CD14-positive monocyte (primary cell): ENCODE measurements around the gene IPO8. TPM values are rescaled to one million over a fixed set of nuclear protein-coding genes. Genes with fewer than 3 reads are reported as not detected.

ENCODE experiments used
- DNase-seq, 3 donors: peaks; one replicate each; pipeline ENCODE4 v3.0.0-alpha.2; 2011 to 2022
- H2AFZ ChIP-seq: 2 replicates; pipeline ENCODE4 v1.6.0; 2012; ENCODE audit warnings: mild to moderate bottlenecking, low read depth, low read length, inconsistent platforms; ENCODE audit not compliant: insufficient read depth, poor library complexity, severe bottlenecking
- H3K27ac ChIP-seq, 2 donors: 1 replicate in 1 of 2; 2 replicates in 1 of 2; pipeline ENCODE4 v1.5.1; 2012 to 2013; ENCODE audit warnings: low read length in 2 of 2, control low read depth in 1 of 2, inconsistent platforms in 1 of 2, low read depth in 1 of 2, mild to moderate bottlenecking in 1 of 2
- H3K27me3 ChIP-seq, 2 donors: one replicate each; pipeline versions ENCODE4 v1.6.0 to v1.6.1; 2011 to 2013; ENCODE audit warnings: low read length in 2 of 2; ENCODE audit not compliant: control insufficient read depth in 2 of 2, insufficient read depth in 2 of 2
- H3K36me3 ChIP-seq, 2 donors: replicated peaks in 1 of 2; 1 replicate in 1 of 2; 2 replicates in 1 of 2; pipeline versions ENCODE4 v1.5.1 to v1.6.1; 2012 to 2013; ENCODE audit warnings: low read length in 2 of 2, control low read depth in 1 of 2, inconsistent platforms in 1 of 2, mild to moderate bottlenecking in 1 of 2; ENCODE audit not compliant: insufficient read depth in 2 of 2, control insufficient read depth in 1 of 2
- H3K4me1 ChIP-seq, 2 donors: 1 replicate in 1 of 2; 2 replicates in 1 of 2; pipeline versions ENCODE4 v1.5.1 to v1.6.1; 2012 to 2013; ENCODE audit warnings: low read length in 2 of 2, control low read depth in 1 of 2, inconsistent platforms in 1 of 2, mild to moderate bottlenecking in 1 of 2, moderate library complexity in 1 of 2; ENCODE audit not compliant: insufficient read depth in 2 of 2, control insufficient read depth in 1 of 2
- H3K4me2 ChIP-seq: replicated peaks from 2 replicates; pipeline ENCODE3; 2012; ENCODE audit warnings: low read length, moderate library complexity, mild to moderate bottlenecking; ENCODE audit not compliant: poor library complexity, severe bottlenecking; ENCODE audit errors: extremely low read depth
- H3K4me3 ChIP-seq, 3 experiments: fragments of 200-600 bp in 1 of 3; sonication (generic) in 1 of 3; replicated peaks in 1 of 3; 1 replicate in 2 of 3; 2 replicates in 1 of 3; pipeline ENCODE4 v1.5.1; 2011 to 2013; ENCODE audit warnings: low read length in 3 of 3, mild to moderate bottlenecking in 3 of 3, control low read depth in 2 of 3, low read depth in 2 of 3, inconsistent platforms in 1 of 3, moderate library complexity in 1 of 3
- H3K79me2 ChIP-seq: 2 replicates; pipeline ENCODE4 v1.6.0; 2012; ENCODE audit warnings: mild to moderate bottlenecking, control low read depth, inconsistent platforms, low read length, moderate library complexity; ENCODE audit not compliant: insufficient read depth
- H3K9ac ChIP-seq: 2 replicates; pipeline ENCODE4 v1.6.0; 2017; ENCODE audit warnings: low read length, mild to moderate bottlenecking; ENCODE audit not compliant: insufficient read depth, poor library complexity, severe bottlenecking
- H3K9me3 ChIP-seq, 2 donors: replicated peaks in 1 of 2; 1 replicate in 1 of 2; 2 replicates in 1 of 2; pipeline versions ENCODE4 v1.5.1 to v1.6.1; 2012 to 2013; ENCODE audit warnings: low read length in 2 of 2, control low read depth in 1 of 2; ENCODE audit not compliant: control insufficient read depth in 1 of 2, insufficient read depth in 1 of 2
- H4K20me1 ChIP-seq: 2 replicates; pipeline ENCODE4 v1.6.0; 2012; ENCODE audit warnings: mild to moderate bottlenecking, low read length, control low read depth, moderate library complexity; ENCODE audit not compliant: insufficient read depth
- H3K27ac Mint-ChIP-seq, 7 donors: one replicate each; pipeline ENCODE4 v1.8.0; 2020; ENCODE audit warnings: mild to moderate bottlenecking in 7 of 7, mixed read lengths in 7 of 7, moderate library complexity in 6 of 7, inconsistent platforms in 2 of 7
- H3K27me3 Mint-ChIP-seq, 3 donors: one replicate each; pipeline ENCODE4 v1.8.0; 2021 to 2022; ENCODE audit warnings: low read depth in 3 of 3, mild to moderate bottlenecking in 3 of 3, mixed read lengths in 3 of 3, moderate library complexity in 3 of 3, inconsistent platforms in 1 of 3
- H3K36me3 Mint-ChIP-seq, 2 donors: one replicate each; pipeline ENCODE4 v1.8.0; 2020; ENCODE audit warnings: mixed read lengths in 2 of 2, inconsistent platforms in 1 of 2, mild to moderate bottlenecking in 1 of 2
- H3K4me1 Mint-ChIP-seq: one replicate; pipeline ENCODE4 v1.8.0; 2020; ENCODE audit warnings: mild to moderate bottlenecking, mixed read lengths
- H3K4me3 Mint-ChIP-seq, 2 donors: one replicate each; pipeline ENCODE4 v1.8.0; 2020; ENCODE audit warnings: mild to moderate bottlenecking in 2 of 2, mixed read lengths in 2 of 2, moderate library complexity in 1 of 2
- H3K9me3 Mint-ChIP-seq, 7 donors: one replicate each; pipeline ENCODE4 v1.8.0; 2020 to 2022; ENCODE audit warnings: mixed read lengths in 7 of 7, mild to moderate bottlenecking in 6 of 7, moderate library complexity in 6 of 7, inconsistent platforms in 2 of 7
- CTCF ChIP-seq: fragments of 200-600 bp; IDR thresholded peaks from one replicate; pipeline ENCODE4 v1.8.0; 2022; ENCODE audit warnings: antibody characterized with exemption, mild to moderate bottlenecking
- WGBS: methylation state at CpG from one replicate; pipeline ENCODE4 v1.1.5; 2013; ENCODE audit warnings: missing lambda C conversion rate; ENCODE audit not compliant: insufficient coverage; 5-methylcytosine and 5-hydroxymethylcytosine counted together
- intact Hi-C, 2 donors: fragments of 100-400 bp; cut with micrococcal nuclease; formaldehyde crosslinking; loops; one replicate each; pipeline versions ENCODE4 v1.15.0 to v1.15.1; 2023
- polyA plus RNA-seq, 3 donors: library from polyadenylated mRNA; depleted of rRNA in 1 of 3; unstranded in 2 of 3; stranded (reverse) in 1 of 3; fragments of 300-500 nt in 2 of 3; fragments of >200 nt in 1 of 3; fragmentation: Illumina TruSeq in 2 of 3; gene quantifications; 1 replicate in 2 of 3; 2 replicates in 1 of 3; pipeline ENCODE4 v1.2.3, GENCODE V29; 2012 to 2021

The IPO8 gene
- polyA plus RNA-seq, 3 donors = 8.4 to 15.8 (median 12.5) TPM

- Histone ChIP-seq H3K27me3 (no peaks in the 10 kb centered on the region), H3K9ac (no peak overlapping the region), H3K4me3 (no peak overlapping the region), H3K27ac (no peak overlapping the region), H3K9me3 (no peaks in the 10 kb centered on the region), H3K4me1 (peaks cover 20 to 25% of the 10 kb centered on the region in 2 donors), H3K36me3 (no peaks in the 10 kb centered on the region), H3K4me2 (no peak overlapping the region), H3K79me2 (peaks cover 25% of the 10 kb centered on the region), H4K20me1 (no peaks in the 10 kb centered on the region), H2AFZ (no peak overlapping the region)
- Mint-ChIP-seq H3K27ac (no peak overlapping the region), H3K9me3 (peaks cover 0 to 2% (median 0%) of the 10 kb centered on the region in 7 donors), H3K36me3 (no peaks in the 10 kb centered on the region), H3K27me3 (peaks cover 2 to 10% (median 4%) of the 10 kb centered on the region in 3 donors), H3K4me3 (no peak overlapping the region), H3K4me1 (peaks cover 22% of the 10 kb centered on the region)
- DNase-seq = no peak
- TF ChIP-seq CTCF = no peak
- intact Hi-C loops = loop anchor here in 1 of 2 donors (10.0 kb wide), 1 partner anchor 56 kb away; the partner anchor contains the start of gene CAPRIN2
- WGBS = 85% methylated on average over 2 of the region's 12 CpGs
These were observed 2.7 kb upstream of the IPO8 start for GRCh38 chr12:30698346-30698745.

- Histone ChIP-seq H3K27ac (no peak overlapping the region), H3K27me3 (no peaks in the 10 kb centered on the region), H3K4me3 (no peak overlapping the region), H3K36me3 (no peaks in the 10 kb centered on the region), H3K4me2 (no peak overlapping the region), H4K20me1 (peaks cover 5% of the 10 kb centered on the region), H3K9ac (no peak overlapping the region), H3K79me2 (peaks cover 39% of the 10 kb centered on the region), H3K4me1 (peaks cover 20 to 32% of the 10 kb centered on the region in 2 donors), H2AFZ (no peak overlapping the region), H3K9me3 (no peaks in the 10 kb centered on the region)
- H3K4me1 Mint-ChIP-seq = peaks cover 30% of the 10 kb centered on the region
- no peak for TF ChIP-seq CTCF
- no peaks in the 10 kb centered on the region for H3K9me3 Mint-ChIP-seq
- WGBS = 100% methylated on average over 1 of the region's 7 CpGs
- H3K36me3 Mint-ChIP-seq = no peaks in the 10 kb centered on the region
- peaks cover 2 to 10% (median 4%) of the 10 kb centered on the region in 3 donors for H3K27me3 Mint-ChIP-seq
- DNase-seq = no peak
- H3K27ac Mint-ChIP-seq = no peak overlapping the region
- intact Hi-C loops = loop anchor here in 1 of 2 donors (10.0 kb wide), 1 partner anchor 58 kb away; the partner anchor contains the start of gene CAPRIN2
- no peak overlapping the region for H3K4me3 Mint-ChIP-seq
These were observed 1.3 kb upstream of the IPO8 start for GRCh38 chr12:30696943-30697342.
